Endometrial microvascular endothelial cells (primary cell): ENCODE data around the gene TNS1. TPM values are rescaled to one million over a fixed set of nuclear protein-coding genes. Genes with fewer than 3 reads are reported as not detected.

Source experiments
- in situ Hi-C: cut with HindIII; loops from 2 replicates; pipeline ENCODE4 v1.10.0; 2017; ENCODE audit warnings: low sequenced_read_pairs, low pct_unique_long_range_greater_than_20kb; ENCODE audit errors: inconsistent ontology term
- total RNA-seq: library from RNA; depleted of rRNA; stranded (reverse); fragments of >200 nt; gene quantifications from one replicate; pipeline ENCODE4 v1.2.3, GENCODE V29; 2015; ENCODE audit errors: inconsistent ontology term

The TNS1 gene
- total RNA-seq, 1 donor from 2014 or later: 20.9 TPM

DNA sequence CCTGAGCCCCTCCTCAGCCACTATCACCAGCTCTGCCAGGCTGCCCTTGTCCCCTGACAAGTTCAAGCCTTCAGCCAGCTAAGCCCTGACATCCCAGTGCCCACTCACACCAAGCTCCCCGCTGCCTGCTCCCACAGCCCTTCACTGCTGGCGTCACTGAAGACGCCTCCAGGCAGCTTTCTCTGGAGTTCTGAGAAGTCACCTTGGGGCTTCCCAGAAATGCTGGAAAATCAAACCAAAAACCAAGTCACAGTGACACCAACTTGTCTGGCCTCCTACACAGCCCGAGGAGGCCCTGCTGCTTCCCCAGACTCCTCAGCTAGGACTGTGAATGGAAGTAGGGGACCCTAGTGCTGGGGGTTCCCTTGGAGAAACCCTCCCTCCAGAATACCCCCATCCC is 2.2 kb upstream of the TNS1 start:
- in situ Hi-C loops: no loop called here

DNA sequence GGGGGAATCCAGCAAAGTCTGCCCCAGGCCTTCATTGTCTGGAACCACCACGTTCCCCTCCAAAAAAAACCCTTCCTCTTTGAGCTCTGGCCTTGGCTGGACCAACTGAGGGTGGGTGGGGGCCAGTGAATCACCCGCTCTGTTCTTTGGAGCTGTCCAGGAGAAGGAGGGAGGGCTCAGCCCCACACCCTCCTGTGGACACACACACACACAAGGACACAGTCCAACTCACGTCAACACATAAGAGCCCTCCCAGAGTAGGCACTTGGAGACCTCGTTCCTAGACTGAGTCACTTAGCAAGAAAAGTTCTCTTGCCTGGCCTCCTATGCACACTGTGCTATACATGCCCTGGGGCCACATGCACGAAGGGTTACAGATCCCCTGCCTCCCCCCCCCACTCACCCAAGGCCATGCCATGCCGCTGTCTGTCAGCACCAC is 1.2 kb upstream of the TNS1 start:
- in situ Hi-C loops: no loop called here

DNA sequence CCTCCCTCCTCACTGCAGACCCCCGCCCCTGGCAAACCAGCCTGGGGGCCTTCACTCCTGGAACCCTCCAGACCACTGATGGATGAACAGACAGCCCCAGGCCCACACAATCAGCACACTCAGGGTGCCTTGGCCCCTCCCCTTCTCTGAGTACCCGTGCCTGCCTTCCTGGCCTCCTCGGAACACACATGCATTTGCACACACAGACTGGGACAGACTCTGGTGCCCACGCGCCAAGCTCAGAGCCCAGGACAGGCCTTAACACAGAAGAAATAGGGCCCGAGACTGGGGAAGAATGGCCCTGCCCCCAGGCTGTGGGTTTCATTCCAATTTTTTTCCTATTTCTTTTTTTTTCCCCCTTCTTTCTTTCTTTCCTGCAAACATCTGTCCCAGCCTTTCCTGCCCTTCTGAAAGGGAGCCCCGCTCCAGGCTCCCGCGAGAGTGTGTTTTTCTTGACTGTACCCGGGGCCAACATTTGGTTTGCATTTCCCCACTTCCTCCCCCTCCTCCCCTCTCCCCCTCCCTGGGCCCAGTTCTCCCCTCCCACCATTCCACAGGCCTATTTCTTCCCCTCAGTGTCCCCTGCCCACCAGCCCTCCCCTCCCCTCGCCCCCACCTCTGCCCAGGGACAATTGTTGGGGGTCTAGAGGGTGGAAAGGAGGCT is 618 bp upstream of the TNS1 start:
- in situ Hi-C loops: no loop called here

DNA sequence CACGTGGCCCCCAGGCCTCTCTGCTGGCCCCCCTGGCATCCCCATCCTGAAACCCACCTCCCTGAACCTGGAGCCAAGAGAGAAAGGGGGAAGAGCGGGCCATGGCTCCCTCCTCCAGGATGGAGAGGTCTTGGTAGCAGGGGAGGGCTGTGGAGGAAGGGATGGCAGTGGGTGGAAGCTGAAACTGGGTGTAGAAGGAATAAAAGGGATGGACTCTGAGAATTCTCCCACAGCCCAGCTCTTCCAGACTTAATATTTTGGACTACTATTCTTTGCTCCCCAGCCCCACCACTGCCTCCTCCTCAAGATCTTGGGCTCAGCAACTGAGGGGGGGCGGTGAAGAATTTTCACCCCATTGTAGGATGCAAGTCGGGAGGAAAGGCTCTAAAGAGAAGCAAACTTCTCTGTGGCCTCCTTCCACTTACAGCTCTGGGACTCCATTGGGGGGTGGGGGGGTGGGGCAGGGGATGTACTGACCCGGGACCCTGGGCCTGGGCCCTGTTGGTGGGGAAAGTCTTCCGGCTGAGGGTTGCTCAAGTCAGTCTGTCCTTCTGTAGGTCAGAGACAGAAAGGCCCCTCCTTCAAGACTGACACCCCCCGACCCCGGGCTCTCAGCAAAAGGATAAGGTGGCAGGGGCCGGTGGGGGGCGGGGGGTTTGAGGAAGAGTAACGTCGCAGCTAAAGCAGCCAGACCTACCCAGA is 501 bp downstream of the TNS1 start:
- in situ Hi-C loops: no loop called here

DNA sequence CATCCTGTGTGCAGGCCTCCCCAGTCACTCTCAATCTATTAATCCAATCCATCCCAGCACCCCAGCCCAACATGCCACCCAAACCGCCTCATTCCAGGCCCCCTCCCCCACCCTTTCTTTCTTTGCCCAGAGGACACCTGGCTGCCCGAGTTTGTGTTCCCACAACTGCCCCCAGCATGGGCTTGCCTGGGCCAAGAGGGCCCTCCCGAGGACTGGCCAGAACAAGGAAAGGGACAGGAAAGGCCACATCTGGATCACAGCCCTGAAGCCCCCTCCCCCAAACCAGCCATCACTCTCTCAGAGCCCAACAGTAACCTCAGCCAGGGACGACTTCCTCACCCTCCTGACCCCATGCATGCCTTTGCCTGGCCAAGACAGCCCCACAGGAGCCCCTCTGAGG is 1.2 kb downstream of the TNS1 start:
- in situ Hi-C loops: no loop called here

DNA sequence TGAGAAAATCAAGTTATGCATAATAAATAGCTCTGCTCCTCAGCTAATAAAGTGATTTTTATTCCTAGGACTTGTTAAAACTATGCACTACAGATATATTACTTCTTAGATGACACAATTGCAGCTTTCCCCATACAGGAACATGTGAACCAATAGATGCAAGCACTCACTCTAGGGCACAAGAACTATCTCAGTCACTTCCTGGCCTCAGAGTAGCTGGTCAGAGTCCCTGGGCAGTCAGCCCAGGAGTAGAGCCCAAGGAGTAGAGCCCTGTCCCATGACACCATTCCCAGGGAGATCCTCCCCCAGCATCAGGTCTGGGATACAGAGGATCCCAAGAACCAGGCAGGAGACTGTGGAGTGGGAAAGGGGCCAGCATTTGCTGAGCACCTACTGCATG is 2.7 kb downstream of the TNS1 start:
- in situ Hi-C loops: no loop called here

DNA sequence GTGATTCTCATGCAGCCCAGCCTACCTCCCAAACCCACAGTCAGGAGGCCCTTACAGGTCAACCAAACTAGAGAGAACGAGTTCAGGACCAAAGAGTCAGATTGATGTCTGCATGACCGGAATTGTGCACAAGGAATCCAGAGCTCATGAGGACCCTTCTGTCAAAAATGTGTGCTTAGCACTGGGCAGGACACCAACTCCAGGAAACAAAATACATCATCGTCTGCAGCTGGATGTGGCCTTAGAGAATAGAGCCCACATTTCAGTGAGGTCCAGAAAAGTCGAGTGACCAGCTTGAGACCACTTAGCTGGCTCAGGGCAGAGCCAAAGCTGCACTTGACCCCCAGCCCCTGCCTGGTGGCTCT is 3.2 kb downstream of the TNS1 start:
- in situ Hi-C loops: loop anchor here (25.0 kb wide), 1 partner anchor 112 kb away; no protein-coding TSS in a partner anchor

DNA sequence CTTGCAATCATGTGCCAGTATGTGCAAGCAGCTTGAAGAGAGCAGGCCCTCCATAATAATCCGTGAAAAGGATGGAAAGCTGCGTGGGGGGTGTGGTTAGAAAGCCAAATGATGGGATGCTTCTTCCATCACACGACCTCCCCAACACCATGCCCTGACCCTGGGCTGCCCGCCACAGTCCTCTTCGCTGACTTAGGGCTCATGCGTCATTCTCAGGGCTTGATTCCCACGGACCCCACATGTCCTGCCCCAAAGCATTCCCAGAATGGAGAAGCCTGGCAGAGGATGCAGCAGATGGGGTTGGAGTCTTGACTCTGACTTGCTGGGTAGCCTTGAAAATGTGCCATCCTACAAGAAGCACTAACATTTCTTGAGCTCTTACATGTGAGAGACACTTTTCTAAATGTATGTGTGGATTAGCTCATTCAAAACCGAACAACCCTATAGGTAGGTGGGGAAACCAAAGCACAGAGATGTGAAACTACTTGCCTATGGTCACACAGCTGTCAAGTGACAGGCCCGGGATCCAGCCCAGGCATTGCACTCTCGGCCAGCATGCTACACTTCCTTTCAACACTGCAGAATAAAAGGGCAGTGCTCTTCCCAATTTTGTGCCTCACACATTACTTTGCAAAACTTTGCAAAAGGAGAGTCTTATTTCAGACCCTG is 3.7 kb downstream of the TNS1 start:
- in situ Hi-C loops: loop anchor here (25.0 kb wide), 1 partner anchor 112 kb away; no protein-coding TSS in a partner anchor

DNA sequence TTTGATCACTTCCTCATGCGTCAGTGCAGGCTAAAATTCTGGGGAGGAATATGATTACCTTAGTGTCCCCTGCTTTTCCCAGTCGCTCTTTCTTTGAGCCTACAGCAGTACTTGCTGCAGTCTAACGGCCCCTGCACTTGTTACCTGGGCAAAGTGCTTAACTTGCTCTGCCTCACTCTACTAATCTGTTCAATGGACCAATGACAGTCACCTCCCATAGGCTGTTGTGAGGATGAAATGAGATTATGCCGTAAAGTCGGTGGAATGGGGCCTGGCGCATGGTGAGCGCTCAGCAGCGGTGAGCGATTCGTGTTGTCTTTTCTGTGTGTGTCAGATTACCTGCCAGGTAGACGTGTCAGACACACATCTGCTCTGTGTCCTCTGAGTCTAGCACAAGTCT is 5.3 kb downstream of the TNS1 start:
- in situ Hi-C loops: loop anchor here (25.0 kb wide), 1 partner anchor 110 kb away; no protein-coding TSS in a partner anchor

DNA sequence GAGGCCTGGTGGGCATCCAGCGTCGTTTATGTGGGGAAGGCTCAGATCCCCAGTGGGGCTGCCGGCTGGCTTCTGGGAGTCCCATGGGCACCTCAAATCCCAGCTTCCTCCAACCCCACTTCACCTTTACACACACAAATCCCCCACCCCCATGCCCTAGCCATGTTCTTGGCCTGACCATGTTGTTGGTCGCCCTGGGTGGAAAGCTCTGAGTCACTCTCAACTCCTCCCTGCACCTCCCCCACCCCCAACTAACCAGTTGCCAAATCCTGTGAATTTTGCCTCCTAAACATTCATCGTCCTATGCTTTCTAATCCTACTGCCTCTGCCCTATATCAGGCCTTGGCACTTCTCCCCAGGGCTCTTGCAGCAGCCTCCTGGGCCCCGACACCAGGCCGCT is 6.4 kb downstream of the TNS1 start:
- in situ Hi-C loops: loop anchor here (25.0 kb wide), 1 partner anchor 109 kb away; no protein-coding TSS in a partner anchor

DNA sequence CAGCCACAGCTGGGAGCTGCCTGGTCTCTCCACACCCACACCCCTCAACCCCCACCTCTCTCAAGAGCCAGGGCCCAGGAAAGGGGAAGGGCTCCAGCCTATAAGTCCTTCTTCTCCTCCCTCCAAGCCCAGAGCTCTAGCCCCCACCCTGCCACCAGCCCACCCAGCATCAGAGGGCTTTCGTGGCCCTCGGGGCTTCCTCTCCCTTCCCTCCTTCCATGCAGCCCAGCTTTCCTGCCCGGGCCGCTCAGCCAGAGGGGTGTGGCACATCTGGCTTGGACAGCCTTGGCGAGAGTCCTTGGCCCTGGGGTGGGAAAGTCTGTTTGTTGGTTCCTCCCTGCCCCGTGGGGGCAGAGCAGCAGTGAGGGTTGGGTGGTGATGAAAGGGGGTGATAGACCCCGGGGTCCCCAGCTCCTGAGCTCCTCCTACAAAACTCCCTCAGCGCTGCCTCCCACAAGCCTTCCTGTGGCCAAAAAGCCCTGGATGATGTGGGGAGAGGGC is 7.0 kb downstream of the TNS1 start:
- in situ Hi-C loops: loop anchor here (25.0 kb wide), 1 partner anchor 108 kb away; no protein-coding TSS in a partner anchor

DNA sequence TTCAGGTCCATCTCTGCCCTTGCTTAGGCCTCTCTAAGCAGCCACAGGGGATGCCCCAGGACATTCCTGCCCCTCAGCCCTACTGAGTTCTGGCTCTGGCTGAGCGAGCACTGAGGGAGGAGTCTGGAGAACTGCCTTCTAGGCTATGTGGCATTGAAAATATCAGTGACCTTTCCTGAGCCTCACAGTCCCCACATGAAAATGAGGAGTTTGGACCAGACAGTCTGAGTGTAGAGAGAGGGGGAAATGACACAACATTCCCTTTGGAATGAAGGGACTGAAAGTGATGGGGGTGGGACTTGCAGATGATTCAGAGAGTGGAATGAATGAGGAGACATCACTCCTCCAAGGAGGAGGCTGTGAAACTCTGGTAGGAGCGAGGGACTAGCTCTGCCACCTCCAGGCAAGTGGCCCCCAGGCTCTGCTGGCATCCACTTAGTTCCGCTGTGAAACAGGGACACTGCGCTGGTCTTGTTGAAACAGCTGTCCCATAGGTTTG is 8.0 kb downstream of the TNS1 start:
- in situ Hi-C loops: loop anchor here (25.0 kb wide), 1 partner anchor 108 kb away; no protein-coding TSS in a partner anchor

DNA sequence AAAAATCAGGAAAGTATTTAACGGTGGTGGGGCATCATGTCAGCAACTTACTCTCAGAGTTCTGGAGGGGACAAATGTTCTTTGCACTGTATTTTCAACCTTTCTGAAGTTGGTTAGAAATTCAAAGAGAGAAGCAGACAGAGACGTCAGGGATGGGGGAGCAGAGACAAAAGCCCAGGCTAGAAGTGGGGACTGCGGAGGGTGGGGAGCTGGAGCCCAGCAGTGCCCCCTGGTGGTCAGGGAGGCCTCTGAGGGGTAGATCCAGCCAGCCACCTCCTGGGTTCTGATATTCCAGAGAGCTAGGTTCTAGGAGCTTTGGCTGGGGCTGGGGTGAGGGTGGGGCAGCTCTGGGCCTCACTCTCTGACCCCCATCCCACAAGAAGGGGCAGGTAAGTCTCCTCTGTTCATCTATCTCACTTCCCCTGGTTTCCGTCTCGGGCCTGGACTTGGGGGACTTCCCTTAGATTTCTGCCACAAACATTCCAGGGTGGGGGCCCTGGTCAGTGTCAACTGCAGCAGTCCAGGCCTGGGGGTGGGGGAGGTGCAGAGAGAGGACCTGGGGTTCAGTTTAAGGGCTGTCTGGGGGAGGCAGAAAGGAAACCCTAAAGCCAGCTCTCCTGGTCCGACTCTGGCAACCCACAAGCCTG is 8.9 kb downstream of the TNS1 start:
- in situ Hi-C loops: loop anchor here (25.0 kb wide), 1 partner anchor 107 kb away; no protein-coding TSS in a partner anchor

DNA sequence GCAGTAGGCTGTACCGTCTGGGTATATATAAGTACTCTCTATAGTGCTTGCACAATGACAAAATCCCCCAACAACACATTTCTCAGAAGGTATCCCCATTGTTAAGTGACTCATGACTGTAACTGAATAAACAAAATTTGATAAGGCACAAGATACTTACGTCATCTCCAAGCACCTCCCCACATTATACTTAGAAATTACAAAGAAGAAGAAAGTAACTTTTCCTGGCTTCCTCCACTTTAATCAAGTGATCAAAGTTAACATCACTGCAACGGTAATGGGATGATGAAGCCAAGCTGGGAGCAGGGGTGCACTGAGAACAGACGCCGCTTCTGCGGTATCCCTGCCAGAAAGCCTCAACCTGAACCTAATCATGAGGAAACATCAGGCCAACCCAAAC is 9.7 kb downstream of the TNS1 start:
- in situ Hi-C loops: loop anchor here (25.0 kb wide), 1 partner anchor 106 kb away; no protein-coding TSS in a partner anchor

DNA sequence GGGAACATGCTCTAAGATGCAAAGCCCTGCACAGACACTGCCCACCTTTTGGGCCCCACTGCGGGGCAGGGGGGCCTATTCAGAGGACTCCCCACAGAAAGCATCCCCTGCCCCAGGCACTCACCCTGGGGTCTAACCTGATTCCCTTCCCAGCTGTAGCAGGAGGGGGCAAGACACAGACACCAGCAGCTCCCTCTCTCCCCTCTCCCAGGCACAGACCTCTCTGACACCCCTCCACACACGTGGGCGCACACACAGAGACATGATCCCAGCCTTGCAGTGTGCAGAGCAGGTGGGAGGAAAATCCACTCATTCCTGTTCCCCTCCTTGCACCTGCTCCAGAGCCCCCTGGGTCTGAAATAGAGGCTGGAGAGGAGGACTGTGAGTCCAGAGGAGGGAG is 10.7 kb downstream of the TNS1 start:
- in situ Hi-C loops: loop anchor here (25.0 kb wide), 1 partner anchor 105 kb away; no protein-coding TSS in a partner anchor

DNA sequence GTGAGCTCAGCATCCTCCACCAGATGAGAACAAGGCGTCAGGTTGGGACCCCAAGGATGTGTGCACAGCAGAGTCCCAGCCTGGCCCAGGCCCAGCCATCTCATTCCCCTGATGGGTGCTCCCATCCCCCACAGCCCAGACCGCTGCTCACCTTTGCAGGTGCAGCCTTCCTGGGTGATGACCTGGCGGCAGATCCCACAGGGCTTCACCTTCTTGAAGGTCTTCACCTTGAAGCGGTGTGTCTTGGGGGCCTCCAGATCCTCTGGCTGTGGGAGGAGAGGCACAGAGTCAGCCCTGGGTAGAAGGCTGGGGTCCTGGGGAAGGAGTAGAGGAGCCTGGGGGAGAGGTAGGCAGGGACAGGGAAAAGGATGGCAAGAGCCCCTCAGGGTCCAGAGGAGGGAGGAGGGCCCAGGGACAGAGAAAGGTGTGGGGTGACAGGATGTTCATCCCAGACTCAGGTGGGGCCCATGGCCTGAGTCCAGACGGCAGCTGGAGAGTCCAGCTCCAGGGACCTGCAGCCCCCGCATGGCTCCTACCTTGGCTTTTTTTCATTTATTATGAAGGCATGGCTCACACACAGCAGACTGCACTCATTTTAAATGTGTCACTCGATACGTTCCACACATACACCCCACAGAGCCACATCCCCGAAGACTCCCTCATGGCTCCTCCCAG is 11.9 kb downstream of the TNS1 start:
- in situ Hi-C loops: loop anchor here (25.0 kb wide), 1 partner anchor 104 kb away; no protein-coding TSS in a partner anchor

DNA sequence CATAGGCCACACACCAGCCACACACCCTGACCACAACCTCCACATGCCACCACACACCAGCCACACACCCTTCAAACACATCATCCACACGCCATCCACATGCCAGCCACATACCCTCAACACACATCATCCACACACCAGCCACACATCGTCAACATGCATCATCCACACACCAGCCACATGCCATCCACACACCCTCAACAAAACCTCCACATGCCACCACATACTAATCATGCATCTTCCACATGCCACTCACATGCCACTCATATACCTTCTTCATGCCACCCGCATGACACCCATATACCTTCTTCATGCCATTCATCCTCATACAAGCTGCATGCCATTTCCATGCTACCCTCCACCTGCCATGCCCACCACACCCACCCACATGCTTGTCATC is 12.4 kb downstream of the TNS1 start:
- in situ Hi-C loops: loop anchor here (25.0 kb wide), 1 partner anchor 103 kb away; no protein-coding TSS in a partner anchor
